Ramos (cell line): ENCODE results near the gene LCE2D.

Experiments
- in situ Hi-C: fragments of 300-500 bp; cut with MboI; formaldehyde crosslinking; loops from one replicate; pipeline ENCODE4 v1.14.3; 2022; ENCODE audit warnings: low sequenced_read_pairs; ENCODE audit not compliant: unreplicated experiment

The LCE2D gene

GRCh38 chr1:152663098-152663497 lies at the start of gene LCE2D:
Gene LCE2D (plus strand): TSS chr1:152663380. CDS start chr1:152664106, 726 bp downstream.
- in situ Hi-C loops = loop anchor here (25.0 kb wide), 1 partner anchor 574 kb away; no protein-coding TSS in a partner anchor

GRCh38 chr1:152613511-152613910 lies 49.7 kb upstream of the LCE2D start, which contains the start of gene LCE3B:
Gene LCE3B (plus strand): TSS chr1:152613811. CDS start chr1:152613811, 0 bp downstream.
- in situ Hi-C loops = no loop called here

GRCh38 chr1:152621993-152622392 lies 41.2 kb upstream of the LCE2D start:
- in situ Hi-C loops = loop anchor here (5.0 kb wide), 1 partner anchor 45 kb away; no protein-coding TSS in a partner anchor

- in situ Hi-C loops = loop anchor here (5.0 kb wide), 1 partner anchor 46 kb away; no protein-coding TSS in a partner anchor
Measured at GRCh38 chr1:152622803-152623202, 40.4 kb upstream of the LCE2D start, which contains the start of gene LCE3A. Gene LCE3A (minus strand): TSS chr1:152623103. CDS start chr1:152623103, 0 bp downstream.

- in situ Hi-C loops = loop anchor here (5.0 kb wide), 1 partner anchor 46 kb away; no protein-coding TSS in a partner anchor
Measured at GRCh38 chr1:152623203-152623844, 39.9 kb upstream of the LCE2D start.

- in situ Hi-C loops = no loop called here
Measured at GRCh38 chr1:152626744-152627143, 36.4 kb upstream of the LCE2D start.

GRCh38 chr1:152630596-152630995 lies 32.6 kb upstream of the LCE2D start:
- in situ Hi-C loops = no loop called here

GRCh38 chr1:152640351-152640750 lies 22.8 kb upstream of the LCE2D start:
- in situ Hi-C loops = no loop called here

GRCh38 chr1:152643945-152644344 lies 19.2 kb upstream of the LCE2D start:
- in situ Hi-C loops = no loop called here

GRCh38 chr1:152645146-152645545 lies 18.0 kb upstream of the LCE2D start:
- in situ Hi-C loops = no loop called here

- in situ Hi-C loops = no loop called here
Measured at GRCh38 chr1:152646656-152647055, 16.5 kb upstream of the LCE2D start.

GRCh38 chr1:152654110-152654509 lies 9.1 kb upstream of the LCE2D start:
- in situ Hi-C loops = loop anchor here (25.0 kb wide), 1 partner anchor 583 kb away; no protein-coding TSS in a partner anchor

- in situ Hi-C loops = loop anchor here (25.0 kb wide), 1 partner anchor 581 kb away; no protein-coding TSS in a partner anchor
Measured at GRCh38 chr1:152656459-152656858, 6.7 kb upstream of the LCE2D start.

GRCh38 chr1:152657677-152658076 lies 5.5 kb upstream of the LCE2D start:
- in situ Hi-C loops = loop anchor here (25.0 kb wide), 1 partner anchor 580 kb away; no protein-coding TSS in a partner anchor

- in situ Hi-C loops = loop anchor here (25.0 kb wide), 1 partner anchor 579 kb away; no protein-coding TSS in a partner anchor
Measured at GRCh38 chr1:152658649-152659048, 4.5 kb upstream of the LCE2D start.

GRCh38 chr1:152666171-152666570 lies 3.0 kb downstream of the LCE2D start:
- in situ Hi-C loops = loop anchor here (25.0 kb wide), 1 partner anchor 571 kb away; no protein-coding TSS in a partner anchor

GRCh38 chr1:152667648-152668047 lies 4.5 kb downstream of the LCE2D start:
- in situ Hi-C loops = loop anchor here (25.0 kb wide), 1 partner anchor 570 kb away; no protein-coding TSS in a partner anchor

- in situ Hi-C loops = loop anchor here (25.0 kb wide), 1 partner anchor 564 kb away; no protein-coding TSS in a partner anchor
Measured at GRCh38 chr1:152673016-152673415, 9.8 kb downstream of the LCE2D start.

- in situ Hi-C loops = loop anchor here (25.0 kb wide), 1 partner anchor 562 kb away; no protein-coding TSS in a partner anchor
Measured at GRCh38 chr1:152674983-152675382, 11.8 kb downstream of the LCE2D start, which contains the start of gene LCE2C. Gene LCE2C (plus strand): TSS chr1:152675279. CDS start chr1:152676016, 737 bp downstream.

- in situ Hi-C loops = no loop called here
Measured at GRCh38 chr1:152679459-152679858, 16.3 kb downstream of the LCE2D start.

GRCh38 chr1:152681616-152682015 lies 18.4 kb downstream of the LCE2D start:
- in situ Hi-C loops = no loop called here
